ENCODE data around the gene KIFAP3. TPM values are rescaled to one million over a fixed set of nuclear protein-coding genes. Genes with fewer than 3 reads are reported as not detected.

KIFAP3 gene
- total RNA-seq, 1 experiment from 2014 or later: 20.0 TPM

- no TSS peak for BruUV-seq (replicated peaks)
- intact Hi-C loops (cut with micrococcal nuclease; ENCODE audit: unreplicated experiment): no loop called here
- in situ Hi-C loops (cut with HindIII; ENCODE audit: low pct_unique_long_range_greater_than_20kb, low sequenced_read_pairs): no loop called here
- no peaks in the 10 kb centered on the region for H3K4me1 ChIP-seq (ENCODE audit: control insufficient read depth, insufficient read depth, low read length)
- no peak overlapping the region for H3K27ac ChIP-seq (ENCODE audit: low read length)
- POLR2A ChIA-PET: interaction anchor here (0.6 kb wide), 1 partner anchor 93 kb away, joined by 3 read pairs; no protein-coding TSS in a partner anchor
- H3K9me3 ChIP-seq (ENCODE audit: control insufficient read depth, insufficient read depth, low read depth, low read length): no peaks in the 10 kb centered on the region
- H3K36me3 ChIP-seq (ENCODE audit: control insufficient read depth, insufficient read depth, low read length): no peaks in the 10 kb centered on the region
- TF ChIP-seq SIN3A (IDR thresholded peaks at IDR 0.05; ENCODE audit: borderline replicate concordance, insufficient read depth, low read depth, low read length) (no peak), TCF7L2 (IDR thresholded peaks at IDR 0.05; ENCODE audit: low read depth, low read length) (no peak), CTCF (IDR thresholded peaks at IDR 0.05) (no peak), REST (IDR thresholded peaks at IDR 0.05; ENCODE audit: insufficient read depth in 1 of 2, low read depth in 2 of 2, low read length in 1 of 2) (no peak), POLR2AphosphoS5 (IDR thresholded peaks at IDR 0.05; ENCODE audit: low read depth, low read length) (no peak)
- ATAC-seq: no peak
- CTCF ChIA-PET: no interaction called here
- no peak for DNase-seq (ENCODE audit: low read depth, low spot score)
- H3K27me3 ChIP-seq (ENCODE audit: control insufficient read depth, insufficient read depth, low read length): no peaks in the 10 kb centered on the region
- no peak overlapping the region for H3K4me3 ChIP-seq (ENCODE audit: low read depth in 2 of 2, low read length in 2 of 2)
These were observed 110.3 kb downstream of the KIFAP3 start for GRCh38 chr1:169964206-169964605.

- TF ChIP-seq SIN3A (IDR thresholded peaks at IDR 0.05; ENCODE audit: borderline replicate concordance, insufficient read depth, low read depth, low read length): no peak
- TF ChIP-seq TCF7L2 (IDR thresholded peaks at IDR 0.05; ENCODE audit: low read depth, low read length): no peak
- no peak for TF ChIP-seq CTCF (IDR thresholded peaks at IDR 0.05)
- no peak for TF ChIP-seq REST (IDR thresholded peaks at IDR 0.05; ENCODE audit: insufficient read depth in 1 of 2, low read depth in 2 of 2, low read length in 1 of 2)
- no peak for TF ChIP-seq POLR2AphosphoS5 (IDR thresholded peaks at IDR 0.05; ENCODE audit: low read depth, low read length)
- H3K36me3 ChIP-seq (ENCODE audit: control insufficient read depth, insufficient read depth, low read length): no peaks in the 10 kb centered on the region
- H3K4me3 ChIP-seq (ENCODE audit: low read depth in 2 of 2, low read length in 2 of 2): no peak overlapping the region
- H3K27ac ChIP-seq (ENCODE audit: low read length): no peak overlapping the region
- intact Hi-C loops (cut with micrococcal nuclease; ENCODE audit: unreplicated experiment): no loop called here
- no peaks in the 10 kb centered on the region for H3K9me3 ChIP-seq (ENCODE audit: control insufficient read depth, insufficient read depth, low read depth, low read length)
- CTCF ChIA-PET: no interaction called here
- DNase-seq (ENCODE audit: low read depth, low spot score): no peak
- no peaks in the 10 kb centered on the region for H3K4me1 ChIP-seq (ENCODE audit: control insufficient read depth, insufficient read depth, low read length)
- H3K27me3 ChIP-seq (ENCODE audit: control insufficient read depth, insufficient read depth, low read length): no peaks in the 10 kb centered on the region
- ATAC-seq: no peak
- in situ Hi-C loops (cut with HindIII; ENCODE audit: low pct_unique_long_range_greater_than_20kb, low sequenced_read_pairs): no loop called here
- BruUV-seq (replicated peaks): no TSS peak
- POLR2A ChIA-PET: no interaction called here
These were observed 114.8 kb downstream of the KIFAP3 start for GRCh38 chr1:169959686-169960085.
